Measurements from ENCODE around the gene ASH1L.

GRCh38 chr1:155294520-155295182, 268.0 kb downstream of the ASH1L start:
- TF ChIP-seq ETV6 (CRISPR knock-in tag; IDR thresholded peaks at IDR 0.05) (no peak), NFYB (CRISPR knock-in tag; conservative IDR thresholded peaks at IDR 0.05; ENCODE audit: low read depth) (no peak), ZNF416 (CRISPR knock-in tag; IDR thresholded peaks at IDR 0.05) (no peak), ZNF232 (CRISPR knock-in tag; IDR thresholded peaks at IDR 0.05) (no peak), ATF2 (CRISPR knock-in tag; IDR thresholded peaks at IDR 0.05; ENCODE audit: borderline replicate concordance, low read depth) (no peak), CTCF (IDR thresholded peaks at IDR 0.05) (no peak), ZNF281 (CRISPR knock-in tag; IDR thresholded peaks at IDR 0.05) (no peak), JUN (CRISPR knock-in tag; IDR thresholded peaks at IDR 0.05) (no peak), ZNF671 (CRISPR knock-in tag; IDR thresholded peaks at IDR 0.05) (no peak)

All from WTC11 (cell line).